SK-N-SH (cell line): ENCODE results near the gene BOLA3. TPM values are rescaled to one million over a fixed set of nuclear protein-coding genes. Genes with fewer than 3 reads are reported as not detected.

Experiments used
- CTCF ChIA-PET: fragments of 300-600, 350-600 bp; formaldehyde crosslinking; extraction: SDS; loops from one replicate; lab custom pipeline; 2021; lab: Yijun Ruan, JAX
- POLR2A ChIA-PET: fragments of 350-600 bp; sonication (Branson Sonifier 250); formaldehyde crosslinking; extraction: SDS; loops from one replicate; lab custom pipeline; 2020; ENCODE audit warnings: antibody characterized with exemption, inconsistent platforms; lab: Yijun Ruan, JAX
- DNase-seq: peaks from one replicate; pipeline ENCODE4 v3.0.0; 2012
- H2AFZ ChIP-seq: fragments of 200-600 bp; sonication (generic); 2 replicates; pipeline ENCODE4 v1.8.1; 2016; ENCODE audit warnings: antibody characterized with exemption, mild to moderate bottlenecking, low read depth
- H3F3A ChIP-seq: fragments of 200-600 bp; sonication (generic); replicated peaks from 2 replicates; pipeline ENCODE3; 2016; ENCODE audit warnings: antibody characterized with exemption, mild to moderate bottlenecking; ENCODE audit not compliant: insufficient read depth
- H3K27ac ChIP-seq, 2 experiments: fragments of 200-500 bp in 1 of 2; fragments of 200-600 bp in 1 of 2; sonication (Bioruptor generic) in 1 of 2; sonication (generic), shearing (Covaris generic) in 1 of 2; 2 replicates each; pipeline versions ENCODE4 v1.5.1 to v1.6.1; 2014 to 2016; ENCODE audit warnings: low read depth in 2 of 2, inconsistent platforms in 1 of 2, low read length in 1 of 2, mild to moderate bottlenecking in 1 of 2, mixed read lengths in 1 of 2
- H3K27me3 ChIP-seq: fragments of 200-600 bp; sonication (generic), shearing (Covaris generic); 2 replicates; pipeline ENCODE4 v1.6.1; 2016; ENCODE audit warnings: mixed run types; ENCODE audit not compliant: insufficient read depth
- H3K36me3 ChIP-seq, 2 experiments: fragments of 200-500 bp in 1 of 2; fragments of 200-600 bp in 1 of 2; sonication (Bioruptor generic) in 1 of 2; sonication (generic) in 1 of 2; replicated peaks in 1 of 2; 2 replicates each; pipeline versions ENCODE3 to v1.5.1; 2014 to 2016; ENCODE audit warnings: low read length in 1 of 2, mild to moderate bottlenecking in 1 of 2; ENCODE audit not compliant: insufficient read depth in 2 of 2, control insufficient read depth in 1 of 2
- H3K4me1 ChIP-seq, 2 experiments: fragments of 200-500 bp in 1 of 2; fragments of 200-600 bp in 1 of 2; sonication (Bioruptor generic) in 1 of 2; sonication (generic), shearing (Covaris generic) in 1 of 2; 2 replicates each; pipeline versions ENCODE4 v1.5.1 to v1.6.1; 2014 to 2016; ENCODE audit warnings: low read depth in 1 of 2, low read length in 1 of 2, mixed run types in 1 of 2; ENCODE audit not compliant: insufficient read depth in 2 of 2, control insufficient read depth in 1 of 2
- H3K4me2 ChIP-seq: fragments of 200-600 bp; sonication (generic), shearing (Covaris generic); 2 replicates; pipeline ENCODE4 v1.6.1; 2017; ENCODE audit warnings: mixed run types
- H3K4me3 ChIP-seq, 2 experiments: fragments of 200-500 bp in 1 of 2; fragments of 200-600 bp in 1 of 2; sonication (Bioruptor generic) in 1 of 2; sonication (generic), shearing (Covaris generic) in 1 of 2; 2 replicates each; pipeline versions ENCODE4 v1.5.1 to v1.8.1; 2014 to 2016; ENCODE audit warnings: low read depth in 2 of 2, inconsistent platforms in 1 of 2, low read length in 1 of 2, mild to moderate bottlenecking in 1 of 2, mixed read lengths in 1 of 2, moderate library complexity in 1 of 2
- H3K79me2 ChIP-seq: fragments of 200-600 bp; sonication (generic); 2 replicates; pipeline ENCODE4 v1.8.1; 2017; ENCODE audit warnings: mild to moderate bottlenecking; ENCODE audit not compliant: insufficient read depth
- H3K9ac ChIP-seq: fragments of 200-600 bp; sonication (generic); 2 replicates; pipeline ENCODE4 v1.6.1; 2017; ENCODE audit warnings: mixed run types
- H3K9me2 ChIP-seq: fragments of 200-600 bp; sonication (generic); 2 replicates; pipeline ENCODE4 v1.6.1; 2017; ENCODE audit warnings: mixed run types
- H3K9me3 ChIP-seq: fragments of 200-600 bp; sonication (generic); 2 replicates; pipeline ENCODE4 v1.6.1; 2017; ENCODE audit warnings: mixed run types, mild to moderate bottlenecking, moderate library complexity
- H4K20me1 ChIP-seq: fragments of 200-600 bp; sonication (generic); 2 replicates; pipeline ENCODE4 v1.6.1; 2017; ENCODE audit warnings: mild to moderate bottlenecking, mixed run types; ENCODE audit not compliant: insufficient read depth
- ELF1 ChIP-seq: IDR thresholded peaks from 2 replicates; pipeline ENCODE4 v1.4.0; 2012
- EP300 ChIP-seq, 2 experiments: IDR thresholded peaks; 2 replicates each; pipeline versions ENCODE4 v1.4.0 to v1.6.1; 2012; ENCODE audit warnings: borderline replicate concordance in 1 of 2, low read depth in 1 of 2, low read length in 1 of 2
- EZH2phosphoT487 ChIP-seq: fragments of 200-600 bp; sonication (generic); IDR thresholded peaks from 2 replicates; pipeline ENCODE4 v1.6.1; 2017; ENCODE audit warnings: low read depth, mixed run types, mild to moderate bottlenecking, antibody characterized with exemption, moderate library complexity, borderline replicate concordance
- FOXM1 ChIP-seq: IDR thresholded peaks from 2 replicates; pipeline ENCODE4 v1.4.0; 2012; ENCODE audit warnings: low read depth, mild to moderate bottlenecking
- GATA2 ChIP-seq: sonication (generic); formaldehyde crosslinking; IDR thresholded peaks from 2 replicates; pipeline ENCODE4 v1.5.0; 2020; ENCODE audit warnings: mild to moderate bottlenecking, missing genetic modification reagents
- JUND ChIP-seq: IDR thresholded peaks from 2 replicates; pipeline ENCODE4 v1.4.0; 2012
- MEF2A ChIP-seq: IDR thresholded peaks from 2 replicates; pipeline ENCODE4 v1.4.0; 2012; ENCODE audit warnings: low read depth, borderline replicate concordance
- MXI1 ChIP-seq: IDR thresholded peaks from 2 replicates; pipeline ENCODE4 v1.6.1; 2012; ENCODE audit warnings: mild to moderate bottlenecking, low read depth, low read length, improper control_type of control experiment
- NFIC ChIP-seq: IDR thresholded peaks from 2 replicates; pipeline ENCODE4 v1.4.0; 2012; ENCODE audit warnings: borderline replicate concordance
- RAD21 ChIP-seq: IDR thresholded peaks from 2 replicates; pipeline ENCODE4 v1.6.1; 2012; ENCODE audit warnings: mild to moderate bottlenecking, low read length
- RCOR1 ChIP-seq: fragments of 150-350 bp; IDR thresholded peaks from 2 replicates; pipeline ENCODE4 v1.6.1; 2017; ENCODE audit warnings: antibody characterized with exemption, low read length
- SIN3A ChIP-seq: IDR thresholded peaks from 2 replicates; pipeline ENCODE4 v1.6.1; 2012; ENCODE audit warnings: low read depth, mild to moderate bottlenecking, low read length, moderate library complexity, borderline replicate concordance
- TAF1 ChIP-seq: IDR thresholded peaks from 2 replicates; pipeline ENCODE4 v1.6.1; 2012; ENCODE audit warnings: low read depth, mild to moderate bottlenecking, low read length, moderate library complexity, borderline replicate concordance
- TCF12 ChIP-seq: IDR thresholded peaks from 2 replicates; pipeline ENCODE4 v1.4.0; 2012
- TEAD4 ChIP-seq: IDR thresholded peaks from 2 replicates; pipeline ENCODE4 v1.4.0; 2012; ENCODE audit warnings: mild to moderate bottlenecking, borderline replicate concordance; ENCODE audit not compliant: insufficient read depth
- WGBS: methylation state at CpG from one replicate; pipeline ENCODE4 v1.1.6; 2017; ENCODE audit warnings: low lambda C conversion rate; 5-methylcytosine and 5-hydroxymethylcytosine counted together
- polyA plus RNA-seq, 3 experiments: library from polyadenylated mRNA; depleted of rRNA; stranded (reverse); fragments of >200 nt; gene quantifications; 2 replicates each; pipeline ENCODE4 v1.2.3, GENCODE V29; 2012
- TF ChIP-seq, protein P1 (sequence below): fragments of 150-350 bp; IDR thresholded peaks from 2 replicates; pipeline ENCODE4 v1.6.1; 2016; ENCODE audit warnings: mild to moderate bottlenecking, low read depth, low read length
- TF ChIP-seq, protein P2 (sequence below): IDR thresholded peaks from 2 replicates; pipeline ENCODE4 v1.4.0; 2012; ENCODE audit warnings: low read depth
- TF ChIP-seq, protein P3 (sequence below): IDR thresholded peaks from 2 replicates; pipeline ENCODE4; 2012
- TF ChIP-seq, protein P4 (sequence below): fragments of 150-350 bp; IDR thresholded peaks from 2 replicates; pipeline ENCODE4 v1.6.1; 2017; ENCODE audit warnings: antibody characterized with exemption, low read length, low read depth, borderline replicate concordance

BOLA3 gene
- polyA plus RNA-seq, 1 of the 3 experiments (the other 2 are of a cell fraction) = 90.1 TPM

DNA sequence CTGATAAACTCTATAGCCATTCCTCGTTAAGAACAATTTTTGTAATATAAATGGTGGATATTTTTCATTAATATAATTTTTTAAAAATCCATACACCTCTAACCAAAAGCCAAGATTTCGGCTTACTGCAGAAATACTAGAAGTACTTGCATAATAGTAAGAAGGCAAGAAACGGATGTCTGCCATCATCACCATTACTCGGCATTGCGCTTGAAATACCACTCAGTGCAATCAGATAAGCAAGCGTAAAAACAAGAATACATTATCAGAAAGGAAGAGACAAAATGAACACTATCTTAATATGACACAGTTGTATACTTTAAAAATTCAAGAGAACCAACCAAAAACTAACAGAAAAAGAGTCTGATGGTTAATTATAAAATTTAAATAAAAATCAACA, 15.2 kb upstream of the BOLA3 start (continued):
- TF ChIP-seq EP300 (IDR thresholded peaks at IDR 0.05; ENCODE audit: borderline replicate concordance in 1 of 2, low read depth in 1 of 2, low read length in 1 of 2) (no peak), SIN3A (no peak), EZH2phosphoT487 (no peak), TEAD4 (no peak)

DNA sequence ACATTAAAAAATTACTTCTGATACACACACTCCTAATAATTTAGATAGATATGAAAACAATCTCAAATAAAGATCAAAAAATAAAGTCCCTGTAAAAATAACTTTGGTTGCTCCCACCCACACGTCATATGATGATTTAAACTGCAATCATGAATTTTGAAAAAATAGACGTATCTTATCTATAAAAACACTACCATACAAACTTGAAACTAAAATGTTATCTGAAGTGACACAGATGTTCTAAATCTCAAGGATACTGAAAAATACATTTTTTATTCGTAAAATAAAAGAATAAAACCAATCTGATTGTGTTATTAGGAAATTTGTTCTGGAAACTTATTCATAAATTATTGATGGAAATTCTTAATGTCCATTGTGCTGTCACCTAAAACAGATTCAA, 8.1 kb upstream of the BOLA3 start:
- CTCF ChIA-PET = interaction anchor here (1.2 to 2.0 kb wide), 2 partner anchors 14 to 23 kb away, joined by 4 to 5 read pairs; partner anchors contain the start of gene MOB1A
- no peak for TF ChIP-seq RAD21
- TF ChIP-seq FOXM1 = no peak
- TF ChIP-seq, protein P1, sequence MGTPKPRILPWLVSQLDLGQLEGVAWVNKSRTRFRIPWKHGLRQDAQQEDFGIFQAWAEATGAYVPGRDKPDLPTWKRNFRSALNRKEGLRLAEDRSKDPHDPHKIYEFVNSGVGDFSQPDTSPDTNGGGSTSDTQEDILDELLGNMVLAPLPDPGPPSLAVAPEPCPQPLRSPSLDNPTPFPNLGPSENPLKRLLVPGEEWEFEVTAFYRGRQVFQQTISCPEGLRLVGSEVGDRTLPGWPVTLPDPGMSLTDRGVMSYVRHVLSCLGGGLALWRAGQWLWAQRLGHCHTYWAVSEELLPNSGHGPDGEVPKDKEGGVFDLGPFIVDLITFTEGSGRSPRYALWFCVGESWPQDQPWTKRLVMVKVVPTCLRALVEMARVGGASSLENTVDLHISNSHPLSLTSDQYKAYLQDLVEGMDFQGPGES = no peak
- TF ChIP-seq, protein P2, sequence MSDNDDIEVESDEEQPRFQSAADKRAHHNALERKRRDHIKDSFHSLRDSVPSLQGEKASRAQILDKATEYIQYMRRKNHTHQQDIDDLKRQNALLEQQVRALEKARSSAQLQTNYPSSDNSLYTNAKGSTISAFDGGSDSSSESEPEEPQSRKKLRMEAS = no peak
- no peak for TF ChIP-seq EZH2phosphoT487
- TF ChIP-seq MXI1 = no peak
- TF ChIP-seq TCF12 = no peak
- TF ChIP-seq, protein P3, sequence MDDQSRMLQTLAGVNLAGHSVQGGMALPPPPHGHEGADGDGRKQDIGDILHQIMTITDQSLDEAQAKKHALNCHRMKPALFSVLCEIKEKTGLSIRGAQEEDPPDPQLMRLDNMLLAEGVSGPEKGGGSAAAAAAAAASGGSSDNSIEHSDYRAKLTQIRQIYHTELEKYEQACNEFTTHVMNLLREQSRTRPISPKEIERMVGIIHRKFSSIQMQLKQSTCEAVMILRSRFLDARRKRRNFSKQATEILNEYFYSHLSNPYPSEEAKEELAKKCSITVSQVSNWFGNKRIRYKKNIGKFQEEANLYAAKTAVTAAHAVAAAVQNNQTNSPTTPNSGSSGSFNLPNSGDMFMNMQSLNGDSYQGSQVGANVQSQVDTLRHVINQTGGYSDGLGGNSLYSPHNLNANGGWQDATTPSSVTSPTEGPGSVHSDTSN = no peak
- no peak for TF ChIP-seq JUND
- no peak for TF ChIP-seq ELF1
- TF ChIP-seq, protein P4, sequence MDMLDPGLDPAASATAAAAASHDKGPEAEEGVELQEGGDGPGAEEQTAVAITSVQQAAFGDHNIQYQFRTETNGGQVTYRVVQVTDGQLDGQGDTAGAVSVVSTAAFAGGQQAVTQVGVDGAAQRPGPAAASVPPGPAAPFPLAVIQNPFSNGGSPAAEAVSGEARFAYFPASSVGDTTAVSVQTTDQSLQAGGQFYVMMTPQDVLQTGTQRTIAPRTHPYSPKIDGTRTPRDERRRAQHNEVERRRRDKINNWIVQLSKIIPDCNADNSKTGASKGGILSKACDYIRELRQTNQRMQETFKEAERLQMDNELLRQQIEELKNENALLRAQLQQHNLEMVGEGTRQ = no peak
- TF ChIP-seq RCOR1 = no peak
- no peak for TF ChIP-seq MEF2A
- TF ChIP-seq GATA2 (CRISPR knock-in tag) = no peak
- TF ChIP-seq TEAD4 = no peak
- no peak for TF ChIP-seq SIN3A
- no peak for TF ChIP-seq NFIC
- TF ChIP-seq TAF1 = no peak
- H3K36me3 ChIP-seq = peaks cover 75 to 85% of the 10 kb centered on the region in 2 experiments

More for the DNA sequence above, 8.1 kb upstream of the BOLA3 start:
- Histone ChIP-seq H3K9me3 (no peaks in the 10 kb centered on the region), H3K79me2 (peaks cover 34% of the 10 kb centered on the region), H3K27ac (no peak overlapping the region), H3K4me3 (no peak overlapping the region), H3F3A (peaks cover 28% of the 10 kb centered on the region), H3K9me2 (no peaks in the 10 kb centered on the region), H3K4me1 (no peaks in the 10 kb centered on the region), H2AFZ (no peak overlapping the region), H4K20me1 (no peaks in the 10 kb centered on the region), H3K27me3 (no peaks in the 10 kb centered on the region), H3K4me2 (no peak overlapping the region), H3K9ac (no peak overlapping the region)
- no peak for DNase-seq
- 95% methylated on average over 3 of the region's 3 CpGs for WGBS
- POLR2A ChIA-PET = no interaction called here
